Stimulated activated CD4-positive, alpha-beta T cell treated with anti-CD3 and anti-CD28 coated beads, Interleukin-2, amount 100 ng/mL, for 4 hours (primary cell): Measurements from ENCODE around the gene VAV1.

Experiments
- DNase-seq: peaks from one replicate; pipeline ENCODE4 v3.0.0-alpha.2; 2020; ENCODE audit warnings: low read depth

VAV1 gene

DNA sequence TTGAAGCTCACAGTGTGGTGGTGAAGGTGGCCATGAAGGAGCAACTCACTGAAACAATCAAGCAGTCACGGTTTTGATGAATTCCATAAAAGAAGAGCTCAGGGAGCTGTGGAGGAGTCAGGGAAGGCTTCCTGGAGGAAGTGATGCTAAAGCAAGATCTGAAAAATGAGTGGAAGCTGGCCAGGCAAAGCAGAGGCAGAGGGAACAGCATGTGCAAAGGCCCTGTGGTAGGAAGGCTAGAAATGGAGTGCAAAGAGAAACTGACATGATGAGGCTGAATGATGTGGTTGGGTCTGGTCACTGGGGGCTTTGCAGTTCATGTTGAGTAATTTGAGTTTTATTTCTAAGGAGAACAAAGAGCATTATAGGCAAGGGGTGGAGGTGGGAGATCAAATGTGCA lies 121.8 kb downstream of the VAV1 start:
- no peak for DNase-seq

DNA sequence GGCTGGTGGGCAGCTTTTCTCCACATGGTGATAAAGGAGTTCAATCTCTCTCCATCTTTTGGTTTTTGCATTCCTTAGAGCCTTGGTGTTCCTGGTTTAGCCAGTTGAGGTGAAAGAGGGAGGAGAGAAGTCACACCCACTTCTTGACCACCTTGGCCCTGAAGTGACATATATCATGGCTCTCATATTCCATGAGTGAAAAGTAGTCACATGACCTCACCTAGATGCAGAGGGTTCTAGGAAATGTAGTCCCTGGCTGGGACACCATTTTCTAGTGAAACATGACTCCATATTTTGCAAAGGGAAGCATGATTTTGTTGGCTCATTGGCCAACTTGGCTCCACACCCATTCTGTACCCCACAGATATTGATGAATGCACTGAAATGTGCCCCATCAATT lies 130.9 kb downstream of the VAV1 start:
- no peak for DNase-seq

DNA sequence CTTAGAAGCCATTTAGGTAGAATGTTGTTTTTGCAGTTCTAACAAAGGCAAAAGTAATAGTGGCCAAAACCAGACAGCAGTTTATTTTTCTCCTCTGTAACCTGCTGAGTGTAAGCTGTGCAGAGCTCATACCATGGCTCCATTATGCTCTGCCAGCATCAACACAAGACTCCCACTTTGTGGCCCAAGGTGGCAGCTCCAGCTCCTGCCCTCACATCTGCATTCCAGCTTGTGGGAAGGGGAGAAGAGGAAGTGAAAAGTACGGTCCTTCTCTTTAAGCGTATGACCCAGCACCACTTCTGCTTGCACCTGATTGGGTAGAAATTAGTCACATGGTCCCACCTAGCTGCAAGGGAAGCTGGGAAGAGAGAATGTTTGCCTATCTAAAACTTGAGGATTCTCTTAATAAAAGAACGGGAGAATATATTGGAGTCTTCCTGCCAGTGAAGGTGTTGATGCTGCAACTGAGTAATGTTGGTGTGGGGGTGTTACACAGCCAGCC lies 134.1 kb downstream of the VAV1 start:
- DNase-seq, result no peak
